Stimulated activated CD4-positive, alpha-beta T cell treated with anti-CD3 and anti-CD28 coated beads, TNF-alpha, amount 100 ng/mL, for 1 hour (primary cell): ENCODE results near the gene CCDC146.
"Not testable (repeated sequence)": the region's sequence is repeated elsewhere in the genome, so short reads cannot be mapped to it uniquely, and the experiment has no call there.

Experiments used
- DNase-seq, 3 donors: peaks; one replicate each; pipeline ENCODE4 v3.0.0-alpha.2; 2020; ENCODE audit warnings: low read depth in 3 of 3, low spot score in 1 of 3

CCDC146 gene

DNA sequence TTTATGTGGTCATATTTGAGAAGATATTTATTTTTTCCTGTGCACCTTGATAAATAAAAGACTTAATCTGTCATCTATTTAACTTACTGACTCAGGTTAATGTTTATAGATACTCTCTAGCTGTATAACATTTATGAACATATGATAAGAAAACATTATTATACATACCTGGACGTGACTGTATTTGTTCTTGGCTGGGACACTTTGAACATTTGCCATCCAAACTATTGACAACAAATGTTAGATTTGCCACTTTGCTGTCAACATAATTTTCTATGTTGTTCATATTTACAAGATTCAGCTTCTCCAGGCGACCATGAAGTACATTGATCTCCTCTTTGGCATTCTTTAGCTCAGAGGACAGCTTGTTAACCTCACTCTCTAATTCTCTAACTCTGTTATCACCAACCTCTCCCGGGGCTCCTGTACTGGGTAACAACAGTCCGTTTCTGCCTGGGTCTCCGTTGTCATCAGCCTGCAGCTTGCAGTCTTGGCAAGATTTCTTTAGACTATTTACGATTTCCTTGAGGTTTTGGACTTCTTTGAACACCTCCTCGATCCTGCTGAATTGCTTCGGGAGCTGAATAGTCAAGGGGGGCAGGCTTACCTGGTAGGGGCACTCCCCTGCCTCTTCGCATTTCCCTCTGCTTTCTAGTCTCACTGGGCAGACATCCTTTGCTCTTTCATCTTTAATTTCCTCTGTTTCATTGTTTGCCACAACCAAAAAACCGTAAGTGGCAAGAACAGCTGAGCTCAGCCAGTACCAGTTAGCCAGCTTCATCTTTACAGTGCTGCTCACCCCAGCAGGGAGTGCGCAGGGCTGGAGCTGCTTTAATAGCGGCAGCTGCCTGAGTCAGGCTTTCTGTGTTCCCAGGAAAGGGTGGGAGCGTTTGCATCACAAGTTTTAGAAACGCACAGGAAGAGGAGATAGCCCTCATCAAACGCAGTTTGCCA is 76.9 kb downstream of the CCDC146 start, which contains the start of gene FGL2:
Gene FGL2 (minus strand): TSS at position 807 of the 954 bp plus-strand sequence. CDS start 26 bp downstream, at position 781.
- DNase-seq: no peak

DNA sequence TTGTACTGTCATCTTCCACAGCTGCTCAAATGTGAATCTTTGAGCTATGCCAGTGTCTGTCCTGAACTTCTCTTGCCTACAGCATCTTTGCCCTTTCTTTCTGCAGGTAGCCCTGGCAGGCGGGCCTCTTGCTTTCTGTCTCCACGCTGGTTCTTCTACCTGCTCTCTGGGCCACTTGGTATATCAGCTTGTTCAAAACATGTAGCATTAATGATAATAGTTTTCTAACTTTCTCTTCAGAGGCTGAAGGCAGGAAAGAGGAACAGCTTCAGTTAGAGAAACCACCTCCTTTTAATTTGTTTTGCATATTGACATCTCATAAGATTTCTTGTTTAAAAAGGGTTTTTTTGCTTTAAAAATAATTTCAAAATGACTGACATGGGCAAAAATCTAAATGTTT is 78.1 kb downstream of the CCDC146 start:
- DNase-seq: no peak

DNA sequence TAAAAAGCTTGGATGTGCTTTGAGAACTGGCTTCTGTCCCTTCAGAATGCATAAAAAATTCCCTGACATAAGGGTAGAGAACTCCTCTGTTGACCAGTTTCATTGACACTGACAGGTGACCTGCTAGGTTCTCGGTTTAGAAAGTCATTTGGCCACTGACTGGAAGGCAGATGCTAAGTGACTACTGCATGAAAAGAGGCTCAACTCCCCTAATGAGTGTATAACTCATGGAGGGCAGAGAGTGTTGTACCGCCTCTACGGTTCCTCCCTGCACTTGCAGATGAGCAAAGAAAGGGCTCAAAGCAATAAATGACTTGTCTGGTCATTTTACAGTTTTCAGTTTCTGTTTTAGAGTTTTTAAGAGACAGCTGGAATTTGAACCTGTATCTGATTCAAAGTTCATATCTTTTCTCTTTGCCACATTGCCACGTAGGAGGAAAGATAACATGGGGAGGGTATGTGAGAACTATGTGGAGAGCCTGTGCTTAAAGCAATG is 80.1 kb downstream of the CCDC146 start:
- DNase-seq: no peak

DNA sequence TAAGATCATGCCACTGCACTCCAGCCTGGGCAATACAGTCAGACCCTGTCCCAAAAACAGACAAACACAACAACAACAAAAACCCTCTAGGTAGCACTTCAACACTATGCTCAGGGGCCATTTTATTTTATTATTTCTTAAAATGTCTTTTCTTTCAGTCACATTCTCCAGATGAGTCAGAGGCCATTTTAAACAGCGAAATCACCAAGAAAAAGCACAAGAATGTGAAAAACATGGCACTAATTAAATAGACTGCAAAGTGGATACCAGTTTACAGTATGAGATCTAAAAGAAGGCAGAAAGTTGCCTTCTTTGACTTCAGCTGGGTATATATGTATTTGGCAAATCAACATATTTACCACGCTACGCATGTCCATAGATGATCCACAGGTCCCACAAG is 83.3 kb downstream of the CCDC146 start:
- no peak for DNase-seq

DNA sequence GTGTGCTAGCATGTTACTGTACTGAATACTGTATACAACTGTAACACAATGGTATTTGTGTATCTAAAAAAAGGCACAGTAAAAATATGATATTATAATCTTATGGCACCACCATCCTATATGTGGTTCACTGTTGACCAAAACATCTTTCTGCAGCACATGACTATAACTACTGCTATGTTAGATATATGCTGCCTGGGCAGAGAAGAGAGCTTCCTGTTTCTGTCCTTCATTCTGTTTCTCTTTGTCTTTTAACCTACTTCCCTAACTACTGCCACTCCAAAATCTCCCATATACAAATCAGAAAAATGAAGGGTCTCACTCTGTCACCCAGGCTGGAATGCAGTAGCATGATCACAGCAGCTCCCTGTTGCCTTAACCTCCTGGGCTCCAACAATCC is 86.0 kb downstream of the CCDC146 start:
- no peak for DNase-seq

DNA sequence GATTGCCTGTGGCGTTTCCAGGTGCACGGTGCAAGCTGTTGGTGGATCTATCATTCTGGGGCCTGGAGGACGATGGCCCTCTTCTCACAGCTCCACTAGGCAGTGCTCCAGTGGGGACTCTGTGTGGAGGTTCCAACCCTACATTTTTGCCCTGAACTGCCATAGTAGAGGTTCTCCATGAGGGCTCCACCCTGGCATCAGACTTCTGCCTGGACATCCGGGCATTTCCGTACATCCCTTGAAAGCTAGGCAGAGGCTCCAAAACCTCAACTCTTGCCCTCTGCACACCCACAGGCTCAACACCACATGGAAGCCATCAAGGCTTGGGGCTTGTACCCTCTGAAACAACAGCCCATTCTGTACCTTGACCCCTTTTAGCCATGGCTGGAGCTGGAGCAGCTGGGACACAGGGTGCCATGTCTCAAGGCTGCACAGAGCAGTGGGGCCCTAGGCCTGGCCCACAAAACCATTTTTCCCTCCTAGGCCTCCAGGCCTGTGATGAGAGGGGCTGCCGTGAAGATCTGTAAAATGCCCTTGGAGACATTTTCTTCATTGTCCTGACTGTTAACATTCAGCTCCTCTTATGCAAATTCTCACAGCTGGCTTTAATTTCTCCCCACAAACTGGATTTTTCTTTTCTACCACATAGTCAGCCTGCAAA is 87.2 kb downstream of the CCDC146 start:
- no peak for DNase-seq

DNA sequence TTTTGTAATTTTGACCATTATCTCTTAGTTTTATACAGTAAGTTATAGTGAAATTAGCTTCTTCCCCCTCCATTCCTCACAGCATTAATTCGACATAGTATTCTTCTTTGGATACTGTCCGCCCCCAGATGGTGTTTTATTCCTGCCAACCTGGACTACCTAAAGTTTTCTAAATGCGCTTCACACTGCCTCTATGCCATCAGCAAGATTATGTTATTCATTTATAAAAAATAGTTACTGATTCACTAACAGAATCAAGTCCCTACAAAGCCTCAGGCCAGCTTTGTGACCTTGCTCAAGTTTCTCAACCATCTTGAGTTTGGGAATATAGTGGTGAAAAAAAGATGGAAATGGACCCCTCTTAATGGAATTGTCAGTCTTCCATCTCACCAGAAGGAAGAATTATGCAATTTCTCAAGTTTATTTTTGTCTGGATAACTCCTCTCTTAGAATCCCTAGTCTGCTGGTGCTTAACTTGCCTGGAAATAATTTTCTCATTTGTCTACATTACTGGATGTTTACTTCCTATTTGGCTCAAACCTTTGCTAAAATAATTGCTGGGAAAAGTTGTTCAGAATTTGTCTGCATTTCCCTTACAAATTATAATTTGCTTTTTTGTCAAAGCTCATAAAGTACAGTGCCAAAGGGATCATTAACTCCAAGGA is 93.9 kb downstream of the CCDC146 start:
- DNase-seq: no peak

DNA sequence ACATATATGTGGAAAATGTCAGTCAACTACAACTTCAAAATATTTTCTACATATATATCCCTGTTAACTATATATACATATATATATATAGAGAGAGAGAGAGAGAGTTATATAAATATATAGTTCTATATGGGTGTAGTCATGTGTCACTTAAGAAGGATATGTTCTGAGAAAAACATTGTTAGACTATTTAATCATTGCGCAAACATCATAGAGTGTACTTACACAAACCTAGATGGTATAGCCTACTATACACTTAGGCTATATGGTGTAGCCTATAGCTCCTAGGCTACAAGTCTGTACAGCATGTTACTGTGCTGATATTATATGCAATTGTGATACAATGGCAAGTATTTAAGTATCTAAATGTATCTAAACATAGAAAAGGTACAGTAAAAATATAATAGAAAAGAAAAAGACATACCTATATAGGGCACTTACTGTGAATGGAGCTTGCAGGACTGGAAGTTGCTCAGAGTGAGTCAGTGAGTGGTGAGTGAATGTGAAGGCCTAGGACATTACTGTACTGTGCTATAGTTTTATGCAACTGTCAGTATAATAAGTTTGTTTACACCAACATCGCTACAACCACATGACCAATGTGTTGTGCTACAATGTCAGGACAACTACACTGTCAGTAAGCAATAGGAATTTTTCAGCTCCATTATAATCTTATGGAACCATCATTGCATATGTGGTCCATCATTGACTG is 95.2 kb downstream of the CCDC146 start:
- no peak for DNase-seq

DNA sequence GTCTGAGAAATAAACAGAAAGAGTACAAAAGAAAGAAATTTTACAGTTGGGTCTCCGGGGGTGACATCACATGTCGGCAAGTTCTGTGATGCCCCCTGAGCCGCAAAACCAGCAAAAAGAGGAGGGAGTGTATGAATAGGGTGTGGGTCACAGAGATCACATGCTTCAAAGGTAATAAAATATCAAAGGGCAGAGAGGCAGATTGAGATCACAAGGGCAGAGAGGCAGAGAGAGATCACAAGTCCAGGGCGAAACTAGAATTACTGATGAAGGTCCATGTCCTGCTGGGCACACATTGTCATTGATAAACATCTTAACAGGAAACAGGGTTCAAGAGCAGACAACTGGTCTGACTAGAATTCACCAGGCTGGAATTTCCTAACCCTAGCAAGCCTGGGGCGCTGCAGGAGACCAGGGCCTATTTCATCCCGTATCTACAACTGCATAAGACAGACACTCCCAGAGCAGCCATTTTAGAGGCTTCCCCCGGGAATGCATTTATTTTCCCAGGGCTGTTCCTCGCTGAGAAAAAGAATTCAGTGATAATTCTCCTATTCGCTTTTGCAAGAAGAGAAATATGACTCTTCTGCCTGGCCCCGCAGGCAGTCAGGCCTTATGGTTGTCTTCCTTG is 97.4 kb downstream of the CCDC146 start:
- not testable (repeated sequence) for DNase-seq

DNA sequence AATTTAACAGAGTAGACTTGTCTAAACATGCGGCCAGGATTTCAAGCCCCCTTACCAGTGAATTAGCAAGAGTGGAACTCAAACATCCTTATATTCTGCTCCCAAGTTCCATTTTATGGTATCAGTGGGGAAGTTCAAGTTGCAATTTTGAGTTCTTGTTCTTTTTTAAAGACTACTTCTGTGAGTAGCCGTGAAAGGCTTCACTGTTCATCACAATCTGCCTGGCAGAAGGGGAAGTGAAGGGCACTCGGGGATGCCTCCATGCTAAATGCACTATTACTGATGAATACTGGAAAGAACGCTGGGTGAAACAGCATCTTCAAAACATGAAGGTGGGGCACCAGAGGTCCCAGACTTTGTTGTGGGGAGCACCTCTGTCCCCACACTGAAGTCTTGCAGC is 99.7 kb downstream of the CCDC146 start:
- DNase-seq: no peak

DNA sequence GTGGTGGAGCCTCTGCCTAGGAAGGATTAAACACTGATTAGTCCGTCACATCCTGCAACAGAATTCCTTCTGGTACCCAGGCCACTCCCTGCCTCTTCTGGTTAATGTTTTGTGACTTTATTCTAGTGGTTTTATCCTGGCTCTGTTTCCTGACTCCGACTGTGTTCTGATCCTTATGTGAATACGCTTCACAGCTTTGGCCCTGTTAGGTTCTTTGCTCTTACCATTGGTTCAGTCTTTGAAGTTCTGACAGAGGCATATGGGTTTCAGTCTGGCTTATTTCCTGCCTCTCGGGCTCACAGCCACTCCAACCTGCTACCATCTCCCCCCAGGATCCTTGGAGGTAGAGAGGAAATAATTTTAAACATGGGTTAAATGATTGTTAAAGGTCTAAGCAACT is 100.4 kb downstream of the CCDC146 start:
- DNase-seq: no peak

DNA sequence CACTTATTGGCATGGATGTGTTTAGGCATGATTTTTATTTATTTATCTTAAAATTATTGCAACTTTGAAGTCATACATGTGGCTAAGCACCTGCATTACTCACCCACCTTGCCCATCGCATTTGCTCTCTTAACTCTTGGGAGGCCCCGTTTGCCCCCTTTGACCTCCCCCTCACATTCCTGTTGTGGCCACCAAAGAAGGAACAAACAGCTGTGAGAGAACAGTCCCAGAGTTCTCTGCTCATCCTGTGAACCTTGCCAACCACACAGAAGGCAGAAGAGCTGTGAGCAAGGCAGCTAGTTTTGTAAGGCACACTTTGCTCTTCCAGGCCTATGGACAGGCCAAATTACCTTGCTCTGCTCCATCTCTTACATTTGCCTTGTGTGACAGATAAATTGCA is 100.8 kb downstream of the CCDC146 start:
- DNase-seq: no peak

DNA sequence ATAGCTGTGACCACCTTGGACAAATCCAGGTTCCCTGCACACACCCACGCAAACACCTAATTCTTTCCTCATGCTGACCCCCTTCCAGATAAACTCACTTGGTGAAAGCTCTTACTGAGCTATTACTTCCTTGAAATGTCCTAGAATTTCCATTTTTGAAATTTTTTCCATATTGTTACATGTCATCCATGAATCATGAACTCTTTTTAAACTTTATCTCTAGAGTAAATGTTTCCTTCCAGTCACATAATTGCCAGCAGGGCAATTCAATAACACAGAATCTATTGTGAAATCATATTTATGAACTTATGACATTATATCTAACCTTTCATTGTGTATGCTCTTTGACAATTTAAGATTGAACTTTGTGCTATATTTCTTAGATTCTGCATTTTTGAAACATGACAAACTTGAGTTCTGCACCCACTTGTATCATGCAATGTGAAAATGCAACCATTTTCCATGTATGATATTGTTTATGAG is 104.0 kb downstream of the CCDC146 start:
- no peak for DNase-seq

DNA sequence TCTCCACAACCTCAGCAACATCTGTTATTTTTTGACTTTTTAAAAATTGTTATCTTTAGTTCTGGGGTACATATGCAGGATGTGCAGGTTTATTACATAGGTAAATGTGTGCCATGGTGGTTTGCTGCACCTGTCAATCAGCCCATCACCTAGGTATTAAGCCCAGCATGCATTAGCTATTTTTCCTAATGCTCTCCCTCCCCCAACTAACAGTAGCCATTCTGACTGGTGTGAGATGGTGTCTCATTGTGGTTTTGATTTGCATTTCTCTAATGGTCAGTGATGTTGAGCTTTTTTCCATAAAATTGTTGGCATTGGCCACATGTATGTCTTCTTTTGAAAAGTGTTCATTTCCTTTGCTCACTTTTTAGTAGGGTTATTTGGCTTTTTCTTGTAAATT is 106.4 kb downstream of the CCDC146 start:
- DNase-seq: not testable (repeated sequence)

DNA sequence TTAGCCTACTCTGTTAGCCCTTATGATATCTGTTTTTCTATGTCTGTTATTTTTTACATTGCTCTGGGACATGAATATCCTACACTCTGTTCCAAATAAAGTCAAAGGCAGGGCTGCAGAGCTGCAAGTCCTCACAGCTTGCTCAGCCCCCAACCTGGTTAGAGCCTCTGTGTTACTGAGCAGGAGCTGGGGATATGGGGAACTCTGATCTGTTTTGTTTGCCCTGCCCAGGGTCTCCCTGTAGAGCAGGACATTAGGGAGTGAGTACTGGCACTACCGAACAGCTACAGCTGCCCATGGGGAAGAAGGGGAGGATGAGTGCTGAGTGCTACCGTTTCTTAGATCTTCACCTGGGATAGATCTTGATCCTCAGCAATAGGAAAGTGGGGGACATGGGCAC is 110.1 kb downstream of the CCDC146 start:
- no peak for DNase-seq

DNA sequence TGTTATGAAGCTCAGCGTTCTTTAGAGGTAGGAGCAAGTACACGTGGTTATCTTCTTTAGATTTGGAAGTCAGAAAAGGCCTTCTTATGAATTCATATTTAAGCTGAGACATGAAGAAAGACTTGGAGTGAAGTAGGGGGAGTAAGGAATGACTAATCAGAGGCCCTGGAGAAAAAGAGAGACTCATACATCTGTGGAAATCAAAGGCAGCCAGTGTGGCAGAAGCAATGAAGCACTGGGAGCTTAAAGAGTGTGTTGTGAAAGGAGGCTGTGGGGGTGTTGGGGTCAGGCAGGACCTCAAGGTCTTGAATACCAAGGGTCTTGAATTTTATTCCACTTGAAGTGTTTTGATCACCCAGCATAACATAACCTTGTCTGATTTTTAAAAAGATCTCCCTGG is 112.9 kb downstream of the CCDC146 start:
- DNase-seq: no peak

DNA sequence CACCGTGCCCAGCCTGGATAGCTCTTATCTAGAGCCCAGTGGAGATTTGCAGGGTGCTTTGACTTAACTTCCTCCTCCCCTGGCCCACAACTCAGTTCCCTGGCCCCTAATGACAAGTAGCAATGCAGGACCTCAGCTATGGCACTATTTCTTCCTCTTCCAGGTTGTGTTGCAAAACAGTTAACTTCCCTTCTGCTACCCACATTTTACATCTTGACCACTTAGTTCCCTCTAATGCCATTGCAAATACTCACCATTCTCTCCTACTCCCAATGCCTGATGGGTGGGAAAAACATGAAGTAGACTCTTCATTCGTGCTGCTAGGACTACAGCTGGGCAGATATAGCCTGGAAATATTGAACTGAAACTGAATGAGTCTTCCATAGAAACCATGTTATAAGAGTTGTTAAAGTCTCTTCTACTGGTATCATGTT is 116.3 kb downstream of the CCDC146 start:
- no peak for DNase-seq

DNA sequence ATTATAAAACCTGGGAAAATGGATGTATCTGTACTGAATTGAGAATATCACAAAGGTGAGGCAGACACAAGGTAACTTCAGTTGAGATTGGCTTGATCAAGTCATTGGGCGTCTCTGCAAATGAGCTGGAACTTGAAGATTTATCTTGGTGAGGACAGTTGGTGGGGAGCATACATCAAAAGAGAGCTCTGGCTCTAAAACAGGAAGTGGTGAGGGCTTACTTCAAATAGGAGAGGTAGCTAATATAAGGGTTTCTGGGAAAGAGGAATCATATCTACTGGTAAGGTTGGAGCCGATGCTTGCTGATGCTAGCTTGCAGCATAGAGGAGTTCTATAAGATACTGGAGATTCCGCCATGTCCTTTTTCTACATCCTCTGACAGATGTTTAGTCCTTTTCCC is 117.1 kb downstream of the CCDC146 start:
- DNase-seq: no peak

DNA sequence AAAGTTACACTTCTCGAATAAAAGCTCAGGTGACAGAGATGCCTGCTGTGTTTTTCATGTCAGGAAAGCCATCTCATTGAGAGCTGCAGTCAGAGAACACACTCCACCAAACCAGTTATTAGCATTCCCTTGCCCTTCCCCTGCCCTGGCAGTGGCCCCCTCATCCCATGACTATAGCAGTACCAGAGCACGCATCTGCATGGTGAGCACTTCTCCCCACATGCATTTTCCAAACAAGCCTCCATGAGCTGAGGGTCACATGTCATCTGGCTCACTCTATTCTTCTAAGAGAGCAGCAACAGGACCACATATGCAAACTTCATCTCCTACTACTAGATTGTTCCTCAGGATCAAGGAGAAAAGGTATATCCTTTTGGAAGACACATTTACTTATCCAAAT is 119.7 kb downstream of the CCDC146 start:
- DNase-seq: no peak

DNA sequence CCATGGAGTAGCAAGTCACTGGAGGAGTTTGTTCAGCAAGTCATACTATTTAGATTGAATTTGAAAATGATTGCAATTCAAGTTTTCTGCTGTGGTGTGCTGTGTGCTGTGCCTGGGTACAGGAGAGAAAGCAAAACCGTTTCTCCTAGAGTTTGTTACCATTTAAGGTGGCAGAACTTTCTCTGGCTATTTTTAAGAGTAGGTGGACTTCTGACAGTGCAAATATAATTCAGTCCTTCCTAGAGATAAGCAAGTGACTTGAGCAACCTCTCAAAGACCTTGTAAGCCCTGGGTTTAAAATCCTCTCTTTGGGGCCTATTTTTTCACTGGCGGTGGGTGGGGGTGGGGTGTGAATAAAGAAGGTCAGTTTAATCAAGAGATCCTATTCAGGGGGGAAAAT is 120.1 kb downstream of the CCDC146 start:
- DNase-seq: no peak
